GM10248 (cell line): ENCODE data around the gene DHRS7.

ENCODE experiments used
- CTCF ChIA-PET: fragments of 300-600 bp; sonication (Branson Sonifier 250); formaldehyde crosslinking; extraction: SDS; loops from one replicate; lab custom pipeline; 2021; ENCODE audit warnings: antibody characterized with exemption; lab: Yijun Ruan, JAX
- POLR2A ChIA-PET: fragments of 350-650 bp; sonication (Branson Sonifier 250); formaldehyde crosslinking; extraction: SDS; loops from one replicate; lab custom pipeline; 2020; ENCODE audit warnings: antibody characterized with exemption; lab: Yijun Ruan, JAX
- DNase-seq: peaks from one replicate; pipeline ENCODE4 v3.0.0; 2012; ENCODE audit errors: extremely low spot score
- TF ChIP-seq, protein P1 (sequence below): IDR thresholded peaks from 2 replicates; pipeline ENCODE4 v1.5.1; 2012; ENCODE audit warnings: mild to moderate bottlenecking, low read depth; ENCODE audit errors: extremely low read depth, missing control alignments, control extremely low read depth

DHRS7 gene

DNA sequence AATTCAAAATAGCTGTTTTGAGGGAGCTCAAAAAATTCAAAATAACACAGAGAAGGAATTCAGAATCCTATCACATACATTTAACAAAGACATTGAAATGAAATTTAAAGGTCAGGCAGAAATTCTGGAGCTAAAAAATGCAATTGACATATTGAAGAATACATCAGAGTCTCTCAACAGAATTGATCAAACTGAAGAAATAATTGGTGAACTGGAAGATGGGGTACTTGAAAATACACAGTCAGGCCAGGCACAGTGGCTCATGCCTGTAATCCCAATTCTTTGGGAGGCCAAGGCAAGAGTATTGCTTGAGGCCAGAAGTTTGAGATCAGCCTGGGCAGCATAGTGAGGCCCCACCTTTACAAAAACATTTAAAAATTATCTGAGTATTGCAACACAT, 34.1 kb upstream of the DHRS7 start:
- ChIA-PET POLR2A (no interaction called here), CTCF (interaction anchor here (0.6 to 4.1 kb wide), 5 partner anchors 12 to 141 kb away, joined by 3 to 25 read pairs (median 3); no protein-coding TSS in a partner anchor)
- no peak for DNase-seq
- TF ChIP-seq, protein P1, sequence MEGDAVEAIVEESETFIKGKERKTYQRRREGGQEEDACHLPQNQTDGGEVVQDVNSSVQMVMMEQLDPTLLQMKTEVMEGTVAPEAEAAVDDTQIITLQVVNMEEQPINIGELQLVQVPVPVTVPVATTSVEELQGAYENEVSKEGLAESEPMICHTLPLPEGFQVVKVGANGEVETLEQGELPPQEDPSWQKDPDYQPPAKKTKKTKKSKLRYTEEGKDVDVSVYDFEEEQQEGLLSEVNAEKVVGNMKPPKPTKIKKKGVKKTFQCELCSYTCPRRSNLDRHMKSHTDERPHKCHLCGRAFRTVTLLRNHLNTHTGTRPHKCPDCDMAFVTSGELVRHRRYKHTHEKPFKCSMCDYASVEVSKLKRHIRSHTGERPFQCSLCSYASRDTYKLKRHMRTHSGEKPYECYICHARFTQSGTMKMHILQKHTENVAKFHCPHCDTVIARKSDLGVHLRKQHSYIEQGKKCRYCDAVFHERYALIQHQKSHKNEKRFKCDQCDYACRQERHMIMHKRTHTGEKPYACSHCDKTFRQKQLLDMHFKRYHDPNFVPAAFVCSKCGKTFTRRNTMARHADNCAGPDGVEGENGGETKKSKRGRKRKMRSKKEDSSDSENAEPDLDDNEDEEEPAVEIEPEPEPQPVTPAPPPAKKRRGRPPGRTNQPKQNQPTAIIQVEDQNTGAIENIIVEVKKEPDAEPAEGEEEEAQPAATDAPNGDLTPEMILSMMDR: no peak

DNA sequence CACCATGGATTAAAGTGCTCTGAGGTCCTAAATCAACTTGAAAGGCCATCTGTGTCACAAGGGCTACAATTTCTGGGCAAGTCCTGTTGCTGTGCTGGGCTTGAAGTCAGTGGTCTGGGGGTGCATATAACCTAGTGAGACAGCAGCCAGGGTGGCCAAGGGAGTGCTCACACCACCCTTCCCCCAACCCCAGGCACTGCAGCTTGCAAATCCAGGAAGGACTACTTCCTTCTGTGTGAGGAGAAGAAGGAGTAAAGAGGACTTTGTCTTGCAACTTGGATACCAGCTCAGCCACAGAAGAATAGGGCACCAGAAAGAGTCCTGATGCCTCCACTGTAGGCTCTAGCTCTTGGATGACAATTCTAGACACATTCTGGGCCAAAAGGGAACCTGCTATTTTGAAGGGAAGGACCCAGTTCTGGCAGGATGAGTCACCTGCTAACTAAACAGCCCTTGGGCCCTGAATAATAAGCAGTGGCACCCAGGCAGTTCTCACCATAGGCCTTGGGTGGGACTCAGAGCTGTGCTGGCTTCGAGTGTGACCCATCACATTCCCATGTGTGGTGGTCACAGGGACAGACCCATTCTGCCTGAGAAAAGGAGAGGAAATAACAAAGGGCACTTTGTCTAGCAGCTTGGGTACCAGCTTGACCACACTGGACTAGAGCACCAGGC, 32.6 kb upstream of the DHRS7 start:
- TF ChIP-seq, protein P1: no peak
- ChIA-PET POLR2A (no interaction called here), CTCF (interaction anchor here (1.0 to 4.1 kb wide), 5 partner anchors 10 to 134 kb away, joined by 3 to 25 read pairs (median 3); partner anchors contain the start of gene PPM1A)
- no peak for DNase-seq

DNA sequence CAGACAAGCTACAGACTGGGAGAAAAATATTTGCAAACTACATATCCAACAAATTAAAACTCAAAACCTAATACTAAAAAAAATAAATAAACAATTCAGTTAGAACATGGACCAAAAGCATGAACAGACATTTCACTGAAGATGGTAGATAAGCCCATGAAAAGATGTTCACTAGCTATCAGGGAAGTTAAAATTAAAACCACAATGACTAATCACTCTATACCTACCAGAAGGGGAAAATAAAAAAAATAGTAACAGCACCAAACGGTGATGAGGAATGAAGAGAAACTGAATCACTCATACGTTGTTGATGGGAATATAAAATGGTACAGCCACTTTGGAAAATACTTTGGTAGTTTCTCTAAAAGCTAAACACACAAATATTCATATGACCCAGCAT, 31.1 kb upstream of the DHRS7 start:
- TF ChIP-seq, protein P1: no peak
- ChIA-PET CTCF (interaction anchor here (0.7 to 3.3 kb wide), 15 partner anchors 8 to 368 kb away, joined by 3 to 34 read pairs (median 3); no protein-coding TSS in a partner anchor), POLR2A (no interaction called here)
- DNase-seq: no peak

DNA sequence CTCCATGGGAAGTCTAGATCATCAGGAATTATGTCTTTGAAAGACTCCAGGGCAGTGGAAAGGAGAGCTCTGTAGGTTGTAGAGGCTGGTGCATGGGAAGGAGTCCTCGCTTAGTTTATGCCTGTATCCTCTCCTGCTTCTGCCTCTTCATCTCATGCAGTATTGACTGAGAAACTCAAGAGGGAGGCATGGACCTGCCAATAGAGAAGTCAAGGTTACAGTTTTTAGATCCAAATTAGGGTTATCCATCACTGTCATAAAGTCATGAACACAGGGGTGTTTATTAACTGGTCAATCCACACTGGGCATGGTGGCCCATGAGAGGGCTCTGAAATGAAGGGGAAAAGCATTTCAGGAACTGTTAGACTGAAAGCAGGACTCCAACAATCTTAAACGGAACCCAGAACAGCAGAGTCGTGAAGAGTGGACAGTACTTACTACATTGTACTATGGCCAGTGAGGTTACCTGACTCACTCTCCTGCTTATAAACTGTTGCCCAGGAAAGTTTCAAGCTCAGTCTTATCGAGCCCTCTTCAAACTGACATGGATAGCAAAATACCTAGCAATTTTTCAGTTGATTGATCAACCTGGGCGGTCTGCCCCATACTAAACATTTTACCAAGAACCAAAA, 30.1 kb upstream of the DHRS7 start:
- POLR2A ChIA-PET: no interaction called here
- no peak for DNase-seq
- CTCF ChIA-PET: interaction anchor here (0.7 to 3.3 kb wide), 18 partner anchors 9 to 369 kb away, joined by 3 to 34 read pairs (median 3); no protein-coding TSS in a partner anchor
- TF ChIP-seq, protein P1: peak; percentile 56

DNA sequence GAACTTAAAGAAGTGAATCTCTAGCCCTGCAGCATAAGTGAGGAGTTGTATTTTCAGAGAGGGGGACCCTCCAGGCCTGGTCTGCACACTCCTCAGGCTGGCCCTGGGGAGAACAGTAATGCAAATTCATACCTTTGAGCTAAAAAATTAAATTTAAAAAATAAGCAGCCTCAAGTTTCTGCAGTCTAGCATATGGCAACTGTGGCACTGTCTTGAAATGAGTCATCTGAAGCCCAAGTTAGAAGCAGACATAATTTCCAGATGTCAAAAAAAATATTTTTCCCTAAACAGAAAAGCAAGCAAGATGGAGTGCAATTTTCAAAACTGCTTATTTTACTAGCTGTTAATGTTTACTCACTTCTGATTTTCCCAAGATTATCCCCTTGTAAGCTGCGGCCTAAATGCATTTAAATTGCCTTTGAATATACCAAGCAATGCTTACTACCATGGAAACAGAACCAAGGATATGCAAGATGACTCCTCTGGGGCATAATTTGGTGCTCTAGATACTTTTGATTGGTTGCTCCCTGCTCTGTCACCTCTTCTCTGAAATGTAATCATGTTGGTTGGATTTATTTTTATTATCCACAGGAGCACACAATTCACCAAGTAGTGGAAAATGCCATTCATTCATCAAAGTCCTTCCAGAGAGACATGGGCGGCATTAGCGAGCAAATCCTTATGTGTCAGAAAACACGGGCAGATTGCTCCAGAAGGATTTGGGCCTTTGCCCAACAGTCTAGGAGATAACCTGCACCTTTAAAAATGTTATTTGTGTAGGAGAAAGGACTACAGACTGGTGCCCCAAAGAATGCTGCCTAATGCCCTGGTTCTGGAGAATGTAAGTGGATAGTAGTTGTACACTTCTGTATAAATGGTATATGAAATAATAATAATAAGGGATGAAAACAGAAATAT, 25.0 kb upstream of the DHRS7 start:
- no peak for DNase-seq
- ChIA-PET CTCF (interaction anchor here (0.6 to 9.7 kb wide), 14 partner anchors 10 to 1062 kb away, joined by 3 to 121 read pairs (median 3); partner anchors contain the start of gene PPM1A), POLR2A (interaction anchor here (1.2 kb wide), 1 partner anchor 59 kb away, joined by 3 read pairs; the partner anchor contains the start of gene PPM1A)
- TF ChIP-seq, protein P1: no peak

DNA sequence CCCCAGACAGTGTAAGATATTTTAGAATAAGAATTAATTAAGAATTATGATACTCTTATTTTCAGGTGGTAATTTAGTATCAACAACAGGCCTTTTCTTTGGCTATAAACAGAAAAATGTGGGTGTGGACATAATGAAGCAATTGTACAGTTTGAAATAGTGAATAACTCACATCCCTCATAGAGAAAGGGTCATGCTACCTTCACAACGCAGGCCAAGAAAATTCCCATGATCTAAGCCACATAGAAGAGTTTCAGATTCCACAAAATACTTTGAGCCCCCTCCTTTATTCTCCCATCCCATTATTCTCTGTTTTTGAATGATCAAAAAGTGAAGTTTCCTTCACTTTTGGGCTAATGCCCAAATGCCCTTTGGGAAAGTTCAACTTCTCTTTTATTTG, 23.5 kb upstream of the DHRS7 start:
- DNase-seq: no peak
- ChIA-PET CTCF (interaction anchor here (1.0 to 9.7 kb wide), 12 partner anchors 9 to 374 kb away, joined by 3 to 121 read pairs (median 6); partner anchors contain the start of genes DHRS7 and PPM1A), POLR2A (no interaction called here)
- TF ChIP-seq, protein P1: no peak
